ENCODE measurements around the gene MYH14. TPM values are rescaled to one million over a fixed set of nuclear protein-coding genes. Genes with fewer than 3 reads are reported as not detected.
A peak's percentile ranks its signal among the peaks of the same experiment; 100 is the strongest.

MYH14 gene
- total RNA-seq, 4 donors from 2014 or later = 103 to 174 (median 141) TPM

GRCh38 chr19:50189331-50189730, 14.1 kb upstream of the MYH14 start:
- ATAC-seq = no peak

GRCh38 chr19:50190439-50190891, 13.0 kb upstream of the MYH14 start:
- no peaks in the 10 kb centered on the region for H3K36me3 ChIP-seq
- H3K9me3 ChIP-seq = no peaks in the 10 kb centered on the region
- H3K27me3 ChIP-seq = no peaks in the 10 kb centered on the region
- DNase-seq (no peak), ATAC-seq (no peak)
- intact Hi-C loops (cut with DNase I; ENCODE audit: low total_unique reads) (no loop called here), in situ Hi-C loops (cut with MboI; ENCODE audit: low sequenced_read_pairs in 4 of 4) (no loop called here)
- no peak overlapping the region for H3K27ac ChIP-seq
- H3K4me1 ChIP-seq = peaks cover 0 to 9% of the 10 kb centered on the region in 2 donors
- H3K4me3 ChIP-seq = no peak overlapping the region
- TF ChIP-seq POLR2A (IDR thresholded peaks at IDR 0.05) = no peak
- no peak for TF ChIP-seq CTCF (IDR thresholded peaks at IDR 0.05 in 4 of 5, conservative IDR thresholded peaks at IDR 0.05 in 1 of 5)

More at GRCh38 chr19:50189331-50189730, 14.1 kb upstream of the MYH14 start:
- Histone ChIP-seq H3K9me3 (no peaks in the 10 kb centered on the region), H3K4me3 (no peak overlapping the region), H3K27me3 (no peaks in the 10 kb centered on the region), H3K27ac (no peak overlapping the region), H3K4me1 (peaks cover 0 to 9% of the 10 kb centered on the region in 2 donors), H3K36me3 (no peaks in the 10 kb centered on the region)
- TF ChIP-seq POLR2A (IDR thresholded peaks at IDR 0.05) (no peak), CTCF (IDR thresholded peaks at IDR 0.05 in 4 of 5, conservative IDR thresholded peaks at IDR 0.05 in 1 of 5) (no peak)
- intact Hi-C loops (cut with DNase I; ENCODE audit: low total_unique reads) = no loop called here
- DNase-seq = no peak
- in situ Hi-C loops (cut with MboI; ENCODE audit: low sequenced_read_pairs in 4 of 4) = no loop called here

- in situ Hi-C loops (cut with MboI; ENCODE audit: low sequenced_read_pairs in 4 of 4) (no loop called here), intact Hi-C loops (cut with DNase I; ENCODE audit: low total_unique reads) (no loop called here)
- H3K36me3 ChIP-seq = no peaks in the 10 kb centered on the region
- TF ChIP-seq CTCF (IDR thresholded peaks at IDR 0.05 in 4 of 5, conservative IDR thresholded peaks at IDR 0.05 in 1 of 5) (no peak), POLR2A (IDR thresholded peaks at IDR 0.05) (no peak)
- H3K27ac ChIP-seq = peak overlapping the region in 3 of 4 donors; percentile 16 to 63 (median 42)
- DNase-seq (no peak), ATAC-seq (peak in 1 of 2 donors; percentile 41)
- H3K4me1 ChIP-seq = peaks cover 0 to 9% of the 10 kb centered on the region in 2 donors
- H3K27me3 ChIP-seq = no peaks in the 10 kb centered on the region
- no peak overlapping the region for H3K4me3 ChIP-seq
- H3K9me3 ChIP-seq = no peaks in the 10 kb centered on the region
These were observed 12.2 kb upstream of the MYH14 start for GRCh38 chr19:50191216-50191615.

GRCh38 chr19:50192463-50193211, 10.8 kb upstream of the MYH14 start:
- ATAC-seq (no peak), DNase-seq (no peak)
- intact Hi-C loops (cut with DNase I; ENCODE audit: low total_unique reads) (no loop called here), in situ Hi-C loops (cut with MboI; ENCODE audit: low sequenced_read_pairs in 4 of 4) (no loop called here)
- Histone ChIP-seq H3K4me1 (peaks cover 0 to 9% of the 10 kb centered on the region in 2 donors), H3K27ac (no peak overlapping the region), H3K4me3 (no peak overlapping the region), H3K27me3 (no peaks in the 10 kb centered on the region), H3K9me3 (no peaks in the 10 kb centered on the region), H3K36me3 (no peaks in the 10 kb centered on the region)
- no peak for TF ChIP-seq CTCF (IDR thresholded peaks at IDR 0.05 in 4 of 5, conservative IDR thresholded peaks at IDR 0.05 in 1 of 5)
- no peak for TF ChIP-seq POLR2A (IDR thresholded peaks at IDR 0.05)
